ENCODE data around the gene ESRRA. TPM values are rescaled to one million over a fixed set of nuclear protein-coding genes. Genes with fewer than 3 reads are reported as not detected.
A peak's percentile ranks its signal among the peaks of the same experiment; 100 is the strongest.

Gene ESRRA
- 10 to 100 TPM in 1 of 3 donors, 1 to 10 TPM in 2; 4.6 to 18.0 (median 8.7) TPM for polyA plus RNA-seq

DNA sequence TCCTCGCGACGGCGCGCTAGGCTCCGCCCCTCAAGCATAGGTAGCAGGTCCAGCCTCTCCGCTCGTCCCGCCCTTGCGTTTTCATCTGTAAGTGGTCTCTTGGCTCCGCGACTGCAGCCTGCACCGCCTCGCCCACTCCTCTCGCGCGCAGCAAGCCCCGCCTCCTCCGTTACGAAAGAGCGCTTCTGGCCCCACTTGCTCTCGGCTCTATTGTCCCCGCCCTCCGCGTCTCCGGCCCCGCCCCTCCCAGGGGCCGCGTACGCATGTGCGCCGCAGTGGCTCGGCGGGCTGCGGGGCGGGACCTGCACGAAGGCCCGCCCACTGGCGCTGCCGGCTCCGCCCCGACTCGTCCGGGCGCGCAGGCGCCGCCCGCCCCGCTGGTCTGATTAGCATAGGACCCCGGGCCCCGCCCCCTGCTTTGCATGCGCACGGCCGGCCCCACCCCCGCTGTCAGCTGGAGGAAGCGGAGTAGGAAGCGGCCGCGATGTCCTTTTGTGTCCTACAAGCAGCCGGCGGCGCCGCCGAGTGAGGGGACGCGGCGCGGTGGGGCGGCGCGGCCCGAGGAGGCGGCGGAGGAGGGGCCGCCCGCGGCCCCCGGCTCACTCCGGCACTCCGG is at the start of gene ESRRA:
ESRRA (plus strand) TSS at position 450 of the 616 bp plus-strand sequence. CDS start 1,656 bp downstream, outside the sequence.
- H3K36me3 Mint-ChIP-seq = peaks cover 0 to 4% (median 0%) of the 10 kb centered on the region in 3 donors
- H3K4me3 Mint-ChIP-seq = peak within 1 kb of the TSS; percentile 94 to 98 (median 95)
- peaks cover 37 to 38% of the 10 kb centered on the region in 2 donors for H3K4me1 Mint-ChIP-seq
- H3K27me3 Mint-ChIP-seq (ENCODE audit: low read depth in 3 of 3) = peaks cover 13 to 28% (median 16%) of the 10 kb centered on the region in 3 donors
- peak within 1 kb of the TSS; percentile 93 to 99 (median 98) for H3K27ac Mint-ChIP-seq
- no peaks in the 10 kb centered on the region for H3K9me3 Mint-ChIP-seq
- DNase-seq = peak; percentile 99

DNA sequence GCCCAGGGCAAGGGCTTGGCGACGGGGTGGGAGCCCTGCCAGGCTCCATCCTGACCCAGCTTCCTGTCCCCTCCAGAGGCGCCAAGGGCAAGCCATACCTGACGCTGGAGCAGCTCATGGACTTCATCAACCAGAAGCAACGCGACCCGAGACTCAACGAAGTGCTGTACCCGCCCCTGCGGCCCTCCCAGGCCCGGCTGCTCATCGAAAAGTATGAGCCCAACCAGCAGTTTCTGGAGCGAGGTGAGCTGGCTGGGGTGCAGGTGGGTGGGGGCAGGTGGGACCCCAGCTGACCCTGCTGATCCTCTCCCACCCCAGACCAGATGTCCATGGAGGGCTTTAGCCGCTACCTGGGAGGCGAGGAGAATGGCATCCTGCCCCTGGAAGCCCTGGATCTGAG is 49.0 kb upstream of the ESRRA start:
- H3K27me3 Mint-ChIP-seq (ENCODE audit: low read depth in 3 of 3) = peaks cover 2 to 11% (median 6%) of the 10 kb centered on the region in 3 donors
- H3K4me1 Mint-ChIP-seq = peaks cover 8 to 16% of the 10 kb centered on the region in 2 donors
- no peak overlapping the region for H3K4me3 Mint-ChIP-seq
- no peak overlapping the region for H3K27ac Mint-ChIP-seq
- no peaks in the 10 kb centered on the region for H3K9me3 Mint-ChIP-seq
- H3K36me3 Mint-ChIP-seq = peaks cover 0 to 5% (median 4%) of the 10 kb centered on the region in 3 donors
- DNase-seq = no peak

DNA sequence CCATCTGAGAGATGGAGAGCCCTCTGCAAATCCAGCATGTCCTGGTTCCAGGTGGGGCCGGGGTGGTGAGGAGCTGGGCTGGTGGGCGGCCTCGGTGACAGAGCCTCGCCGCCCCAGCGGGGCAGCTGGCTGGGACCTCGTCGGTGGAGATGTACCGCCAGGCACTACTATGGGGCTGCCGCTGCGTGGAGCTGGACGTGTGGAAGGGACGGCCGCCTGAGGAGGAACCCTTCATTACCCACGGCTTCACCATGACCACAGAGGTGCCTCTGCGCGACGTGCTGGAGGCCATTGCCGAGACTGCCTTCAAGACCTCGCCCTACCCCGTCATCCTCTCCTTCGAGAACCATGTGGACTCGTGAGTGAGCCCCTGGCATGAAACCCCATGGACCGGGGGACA is 47.0 kb upstream of the ESRRA start:
- no peak overlapping the region for H3K4me3 Mint-ChIP-seq
- peaks cover 0 to 9% (median 4%) of the 10 kb centered on the region in 3 donors for H3K36me3 Mint-ChIP-seq
- no peak for DNase-seq
- H3K9me3 Mint-ChIP-seq = no peaks in the 10 kb centered on the region
- no peak overlapping the region for H3K27ac Mint-ChIP-seq
- H3K27me3 Mint-ChIP-seq (ENCODE audit: low read depth in 3 of 3) = peaks cover 0 to 5% (median 4%) of the 10 kb centered on the region in 3 donors
- H3K4me1 Mint-ChIP-seq = peaks cover 0 to 8% of the 10 kb centered on the region in 2 donors

- Mint-ChIP-seq H3K27me3 (ENCODE audit: low read depth in 3 of 3) (peaks cover 0 to 5% (median 4%) of the 10 kb centered on the region in 3 donors), H3K9me3 (no peaks in the 10 kb centered on the region), H3K36me3 (peaks cover 0 to 9% (median 4%) of the 10 kb centered on the region in 3 donors), H3K4me3 (no peak overlapping the region), H3K27ac (no peak overlapping the region), H3K4me1 (peaks cover 0 to 4% of the 10 kb centered on the region in 2 donors)
- no peak for DNase-seq
These were observed 46.3 kb upstream of the ESRRA start for GRCh38 chr11:64258946-64259532.

- Mint-ChIP-seq H3K27me3 (ENCODE audit: low read depth in 3 of 3) (peaks cover 0 to 5% (median 4%) of the 10 kb centered on the region in 3 donors), H3K36me3 (peaks cover 0 to 9% (median 4%) of the 10 kb centered on the region in 3 donors), H3K4me3 (no peak overlapping the region), H3K4me1 (peaks cover 0 to 4% of the 10 kb centered on the region in 2 donors), H3K27ac (no peak overlapping the region), H3K9me3 (no peaks in the 10 kb centered on the region)
- DNase-seq = no peak
These were observed 45.7 kb upstream of the ESRRA start for GRCh38 chr11:64259533-64260067.

DNA sequence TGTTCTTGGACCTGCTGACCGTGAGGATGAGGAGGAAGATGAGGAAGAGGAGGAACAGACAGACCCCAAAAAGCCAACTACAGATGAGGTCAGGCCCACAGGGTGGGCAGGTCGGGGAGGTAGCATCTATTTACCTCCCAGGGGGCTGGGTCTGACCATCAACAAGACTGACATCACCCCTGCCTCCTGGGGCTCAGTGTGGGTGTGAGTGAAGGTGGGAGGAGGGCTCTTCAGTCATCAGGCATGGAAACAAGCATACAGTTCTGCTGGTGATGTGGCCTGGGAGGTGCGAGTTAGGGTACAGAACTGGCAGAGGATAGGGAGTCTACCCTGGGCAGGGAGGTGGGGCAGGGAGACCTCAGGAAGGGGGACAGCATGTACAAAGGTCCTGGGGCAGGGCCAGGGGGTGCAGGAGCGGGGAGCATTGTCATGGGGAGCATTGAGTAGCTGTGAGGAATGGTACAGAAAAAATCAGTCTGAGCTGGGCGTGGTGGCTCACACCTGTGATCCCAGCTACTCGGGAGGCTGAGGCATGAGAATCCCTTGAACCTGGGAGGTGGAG is 45.1 kb upstream of the ESRRA start:
- Mint-ChIP-seq H3K36me3 (peaks cover 0 to 9% (median 4%) of the 10 kb centered on the region in 3 donors), H3K4me3 (no peak overlapping the region), H3K27me3 (ENCODE audit: low read depth in 3 of 3) (peaks cover 0 to 5% (median 4%) of the 10 kb centered on the region in 3 donors), H3K4me1 (peaks cover 0 to 4% of the 10 kb centered on the region in 2 donors), H3K9me3 (no peaks in the 10 kb centered on the region), H3K27ac (peak overlapping the region in 2 of 6 donors; percentile 24 to 29)
- DNase-seq = no peak

GRCh38 chr11:64261556-64262080 is 43.7 kb upstream of the ESRRA start:
- no peaks in the 10 kb centered on the region for H3K9me3 Mint-ChIP-seq
- H3K36me3 Mint-ChIP-seq = peaks cover 0 to 9% (median 4%) of the 10 kb centered on the region in 3 donors
- DNase-seq = no peak
- no peak overlapping the region for H3K4me3 Mint-ChIP-seq
- no peak overlapping the region for H3K27ac Mint-ChIP-seq
- H3K27me3 Mint-ChIP-seq (ENCODE audit: low read depth in 3 of 3) = peaks cover 0 to 5% (median 5%) of the 10 kb centered on the region in 3 donors
- H3K4me1 Mint-ChIP-seq = peaks cover 0 to 4% of the 10 kb centered on the region in 2 donors

DNA sequence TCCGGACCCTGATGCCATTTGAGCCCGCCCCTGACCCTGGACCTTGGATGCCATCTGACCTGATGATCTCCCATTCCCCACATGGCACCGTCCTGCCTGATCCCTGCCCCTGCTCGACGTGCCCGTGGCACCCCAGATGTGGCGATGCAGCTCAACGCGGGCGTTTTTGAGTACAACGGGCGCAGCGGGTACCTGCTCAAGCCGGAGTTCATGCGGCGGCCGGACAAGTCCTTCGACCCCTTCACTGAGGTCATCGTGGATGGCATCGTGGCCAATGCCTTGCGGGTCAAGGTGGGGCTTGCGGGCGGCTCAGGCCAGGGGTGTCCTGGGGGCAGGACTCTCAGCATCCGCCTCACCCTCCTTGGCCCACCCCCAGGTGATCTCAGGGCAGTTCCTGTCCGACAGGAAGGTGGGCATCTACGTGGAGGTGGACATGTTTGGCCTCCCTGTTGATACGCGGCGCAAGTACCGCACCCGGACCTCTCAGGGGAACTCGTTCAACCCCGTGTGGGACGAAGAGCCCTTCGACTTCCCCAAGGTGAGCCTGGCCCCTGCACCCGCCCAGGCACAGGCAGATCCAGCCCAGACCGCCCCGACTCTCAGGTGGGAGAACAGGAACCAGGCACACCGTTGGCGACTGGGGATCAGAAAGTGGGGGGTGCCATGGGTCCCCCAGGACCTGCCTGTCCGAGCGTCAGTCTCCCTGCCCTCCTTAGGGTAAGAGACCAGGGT is 42.9 kb upstream of the ESRRA start:
- no peak for DNase-seq
- no peaks in the 10 kb centered on the region for H3K9me3 Mint-ChIP-seq
- peaks cover 0 to 5% (median 5%) of the 10 kb centered on the region in 3 donors for H3K27me3 Mint-ChIP-seq (ENCODE audit: low read depth in 3 of 3)
- peak overlapping the region in 1 of 6 donors; percentile 55 for H3K27ac Mint-ChIP-seq
- peaks cover 0 to 9% (median 4%) of the 10 kb centered on the region in 3 donors for H3K36me3 Mint-ChIP-seq
- H3K4me1 Mint-ChIP-seq = peaks cover under 1 to 4% of the 10 kb centered on the region in 2 donors
- H3K4me3 Mint-ChIP-seq = no peak overlapping the region

GRCh38 chr11:64263021-64263946 is 42.0 kb upstream of the ESRRA start:
- H3K4me1 Mint-ChIP-seq = peaks cover 9 to 12% of the 10 kb centered on the region in 2 donors
- no peak overlapping the region for H3K27ac Mint-ChIP-seq
- H3K36me3 Mint-ChIP-seq = peaks cover 0 to 9% (median 4%) of the 10 kb centered on the region in 3 donors
- DNase-seq = no peak
- peaks cover 0 to 7% (median 5%) of the 10 kb centered on the region in 3 donors for H3K27me3 Mint-ChIP-seq (ENCODE audit: low read depth in 3 of 3)
- no peaks in the 10 kb centered on the region for H3K9me3 Mint-ChIP-seq
- H3K4me3 Mint-ChIP-seq = no peak overlapping the region

DNA sequence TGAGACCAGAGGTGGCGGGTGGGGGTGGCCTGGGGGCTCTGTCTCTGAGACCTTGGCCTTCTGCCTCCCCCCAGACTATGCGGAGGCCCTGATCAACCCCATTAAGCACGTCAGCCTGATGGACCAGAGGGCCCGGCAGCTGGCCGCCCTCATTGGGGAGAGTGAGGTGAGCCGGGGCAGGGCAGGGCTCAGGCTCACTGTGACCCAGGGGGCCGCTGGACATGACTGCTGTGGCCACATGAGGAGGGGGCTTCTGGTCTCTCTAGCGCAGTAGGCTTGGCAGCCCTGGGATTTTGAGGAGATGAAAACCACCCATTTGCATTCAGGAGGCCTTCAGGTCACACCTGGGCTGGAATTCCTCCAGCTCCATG is 41.4 kb upstream of the ESRRA start:
- Mint-ChIP-seq H3K27me3 (ENCODE audit: low read depth in 3 of 3) (peaks cover 0 to 10% (median 5%) of the 10 kb centered on the region in 3 donors), H3K4me3 (no peak overlapping the region), H3K9me3 (no peaks in the 10 kb centered on the region), H3K27ac (no peak overlapping the region), H3K36me3 (peaks cover 0 to 9% (median 4%) of the 10 kb centered on the region in 3 donors), H3K4me1 (peaks cover 16 to 18% of the 10 kb centered on the region in 2 donors)
- DNase-seq = no peak

- Mint-ChIP-seq H3K4me1 (peaks cover 19% of the 10 kb centered on the region in 2 donors), H3K27me3 (ENCODE audit: low read depth in 3 of 3) (peaks cover 0 to 10% (median 2%) of the 10 kb centered on the region in 3 donors), H3K27ac (peak overlapping the region in 1 of 6 donors; percentile 7), H3K36me3 (peaks cover 0 to 7% (median 3%) of the 10 kb centered on the region in 3 donors), H3K9me3 (no peaks in the 10 kb centered on the region), H3K4me3 (no peak overlapping the region)
- DNase-seq = no peak
These were observed 40.9 kb upstream of the ESRRA start for GRCh38 chr11:64264371-64264852.
